GM18907 (cell line): ENCODE data around the gene LRPPRC.

Experiments used
- ATAC-seq: cut with Tn5 transposase; IDR thresholded peaks from one replicate; pipeline ENCODE4 v1.9.1; 2021; ENCODE audit warnings: mild to moderate bottlenecking, moderate library complexity; ENCODE audit not compliant: unreplicated experiment

Gene LRPPRC

DNA sequence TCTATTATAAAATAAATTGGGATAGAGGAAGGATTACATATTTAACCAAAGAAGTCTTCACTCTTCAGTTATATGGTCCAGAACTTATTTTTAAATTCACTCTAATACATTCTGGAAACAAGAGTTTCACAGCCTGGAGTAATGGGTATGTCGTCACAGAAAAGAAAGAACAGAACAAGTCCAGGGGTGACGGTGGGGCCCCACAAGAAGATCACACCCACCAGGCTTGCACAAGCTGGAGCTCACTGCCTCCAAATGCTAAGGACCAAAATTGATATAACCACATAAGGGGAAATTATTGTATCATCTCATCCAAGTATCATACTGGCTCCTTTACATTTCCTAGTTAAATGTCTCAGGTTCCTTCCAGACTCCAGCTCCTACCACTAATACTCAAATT, 11.3 kb downstream of the LRPPRC start:
- ATAC-seq: no peak

- no peak for ATAC-seq
Observed at GRCh38 chr2:43980902-43981301, 14.9 kb downstream of the LRPPRC start.

- ATAC-seq: no peak
Observed at GRCh38 chr2:43977677-43978375, 18.0 kb downstream of the LRPPRC start.

- ATAC-seq: no peak
Observed at GRCh38 chr2:43960921-43961320, 34.9 kb downstream of the LRPPRC start.

- no peak for ATAC-seq
Observed at GRCh38 chr2:43958397-43959275, 37.2 kb downstream of the LRPPRC start.

DNA sequence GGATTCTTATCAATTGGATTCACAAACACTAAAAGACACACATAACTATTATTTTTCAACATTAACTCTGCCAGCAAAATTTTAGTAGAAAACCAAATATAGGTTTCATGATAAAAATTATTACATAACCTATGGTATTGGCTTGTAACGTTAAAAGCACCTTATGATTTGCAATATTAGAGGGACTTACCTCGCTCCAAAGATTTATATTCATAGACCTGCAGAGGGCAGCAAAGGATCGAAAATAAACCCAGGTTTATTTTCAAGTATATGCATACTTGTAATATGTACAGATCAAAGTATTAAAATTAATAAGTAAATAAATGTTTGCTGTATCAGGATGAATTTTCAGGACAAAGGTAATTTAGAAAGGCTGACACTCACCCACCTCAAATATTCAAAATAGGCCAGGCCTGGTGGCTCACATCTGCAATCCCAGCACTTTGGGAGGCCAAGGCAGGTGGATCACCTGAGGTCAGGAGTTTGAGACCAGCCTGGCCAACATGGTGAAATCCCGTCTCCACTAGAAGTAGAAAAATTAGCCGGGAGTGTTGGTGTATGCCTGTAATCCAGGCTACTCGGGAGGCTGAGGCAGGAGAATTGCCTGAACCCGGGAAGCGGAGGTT, 45.3 kb downstream of the LRPPRC start:
- ATAC-seq: no peak

DNA sequence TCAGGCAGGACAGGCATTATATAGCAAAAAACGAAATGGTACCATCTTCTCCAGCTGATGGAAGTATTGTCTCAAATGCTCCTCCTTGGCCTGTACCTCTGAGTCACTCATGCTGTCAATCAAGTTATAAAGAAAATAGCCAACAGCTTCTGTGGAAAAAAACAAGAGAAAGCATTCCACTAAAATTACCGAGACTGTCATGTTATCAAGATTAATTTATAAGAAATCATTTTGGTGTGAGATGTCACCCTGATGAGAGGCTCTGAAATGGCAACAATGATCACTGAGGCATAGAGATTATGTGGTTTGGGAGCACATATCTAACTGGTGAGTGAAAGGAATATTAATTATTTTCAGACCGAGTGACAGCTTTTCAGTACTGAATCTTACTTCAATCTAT, 47.4 kb downstream of the LRPPRC start:
- ATAC-seq: no peak

- ATAC-seq: no peak
Observed at GRCh38 chr2:43946685-43947084, 49.1 kb downstream of the LRPPRC start.

DNA sequence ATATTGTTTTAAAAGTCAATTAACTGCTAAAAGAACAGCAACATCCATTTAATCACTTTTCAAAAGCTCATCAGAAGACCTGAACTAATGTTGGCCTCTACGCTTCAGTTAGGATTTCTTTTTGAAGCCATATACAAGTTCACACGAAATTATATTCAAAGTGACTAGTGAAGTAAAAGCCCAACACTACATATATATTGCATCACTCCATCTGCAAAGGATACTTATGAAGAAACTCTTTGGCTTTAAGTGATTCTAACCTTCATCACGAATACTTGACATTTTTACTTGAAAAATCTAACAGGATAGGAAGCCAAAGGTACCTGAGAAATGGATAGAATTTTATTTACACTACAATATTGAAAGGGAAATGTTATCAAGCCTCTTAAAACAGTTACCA, 50.4 kb downstream of the LRPPRC start:
- ATAC-seq: no peak

DNA sequence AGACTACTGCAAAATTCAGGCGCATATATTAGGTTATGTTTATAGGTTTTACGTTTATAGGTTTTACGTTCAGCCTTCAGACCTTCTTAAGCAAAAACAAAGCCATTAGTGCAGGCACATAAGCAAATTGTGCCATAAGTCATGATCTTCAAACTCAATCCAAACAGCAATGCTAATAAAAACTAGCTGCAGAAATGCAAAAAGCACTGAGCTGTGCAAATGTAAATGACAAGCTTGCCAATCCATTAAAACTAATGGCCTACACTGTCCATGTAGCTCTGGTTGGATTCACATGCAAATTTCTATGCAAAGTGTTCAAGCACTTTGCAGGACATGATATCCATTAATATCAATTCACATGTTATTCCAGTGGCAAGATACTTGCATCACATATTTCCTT, 50.9 kb downstream of the LRPPRC start:
- no peak for ATAC-seq

- no peak for ATAC-seq
Observed at GRCh38 chr2:43943809-43944452, 51.9 kb downstream of the LRPPRC start.

- ATAC-seq: no peak
Observed at GRCh38 chr2:43943323-43943722, 52.5 kb downstream of the LRPPRC start.

GRCh38 chr2:43942881-43943280, 52.9 kb downstream of the LRPPRC start:
- no peak for ATAC-seq

- no peak for ATAC-seq
Observed at GRCh38 chr2:43941966-43942365, 53.8 kb downstream of the LRPPRC start.

GRCh38 chr2:43941359-43941758, 54.4 kb downstream of the LRPPRC start:
- ATAC-seq: no peak

DNA sequence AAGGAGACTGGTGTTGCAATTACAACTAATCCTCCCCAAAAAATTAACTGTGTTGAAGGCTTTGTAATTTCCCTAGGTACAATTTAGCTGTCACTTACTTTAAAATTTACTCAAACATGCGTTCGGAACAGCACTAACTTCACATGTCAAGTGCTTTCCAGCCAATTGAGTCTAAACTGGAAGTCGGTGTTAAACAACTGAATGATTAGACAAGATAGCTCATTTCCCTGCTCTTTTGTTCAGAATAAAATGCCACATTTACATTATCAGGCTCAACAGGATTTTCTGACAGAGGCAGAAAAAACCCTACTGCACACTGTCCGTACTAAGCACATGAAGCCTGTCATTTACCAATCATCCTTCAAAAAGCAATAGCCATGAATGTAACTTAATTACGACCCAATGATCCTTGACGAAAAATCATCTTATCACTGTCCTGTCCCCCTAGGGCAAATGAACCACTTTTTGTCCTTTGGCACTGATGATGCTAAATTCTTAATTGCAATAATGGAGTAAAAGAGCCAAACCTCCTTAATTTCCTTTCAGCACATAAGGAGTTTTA, 56.0 kb downstream of the LRPPRC start:
- ATAC-seq: no peak

DNA sequence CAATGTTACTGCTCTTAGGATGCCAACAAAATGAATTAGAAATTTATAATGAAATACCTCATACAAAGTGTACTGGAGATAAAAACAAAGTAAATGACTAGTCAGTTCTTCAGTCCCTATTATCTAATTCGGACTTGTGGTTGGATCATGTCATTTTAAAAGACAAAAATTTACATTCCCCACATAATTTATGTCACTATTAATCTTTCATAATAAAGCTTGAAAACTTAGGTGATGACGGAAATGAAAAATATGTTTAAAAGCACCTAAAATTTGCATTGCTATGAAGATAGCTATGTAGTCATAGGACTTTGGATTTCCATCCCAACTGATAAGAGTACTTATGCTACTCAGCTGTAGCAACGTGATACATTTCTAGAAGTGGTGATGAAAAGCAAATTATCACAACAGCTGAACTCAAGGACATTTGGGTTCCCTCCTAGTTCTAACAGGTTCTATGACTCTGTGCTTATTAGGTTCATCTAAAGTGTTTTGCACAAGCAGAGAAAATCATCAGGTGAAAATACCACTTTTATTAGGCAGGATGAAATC, 58.4 kb downstream of the LRPPRC start:
- no peak for ATAC-seq

DNA sequence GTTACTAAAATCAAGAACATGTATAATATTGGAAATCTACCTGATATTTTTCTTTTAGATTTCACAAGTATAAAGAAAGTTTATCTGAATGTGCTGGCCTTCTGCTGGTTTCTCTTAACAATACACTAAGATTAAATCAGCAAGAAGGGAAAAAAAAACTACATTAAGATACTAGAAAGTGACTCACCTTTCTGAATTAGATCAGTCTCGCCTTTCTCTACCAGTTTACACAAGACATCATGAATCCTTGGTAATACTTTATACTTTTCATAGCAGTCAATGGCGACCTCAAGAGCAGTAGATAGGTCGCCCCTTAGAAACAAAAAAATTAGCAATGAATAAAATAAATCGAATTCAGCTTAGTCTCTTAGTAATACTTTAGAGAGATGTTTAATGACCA, 61.2 kb downstream of the LRPPRC start:
- ATAC-seq: no peak

- no peak for ATAC-seq
Observed at GRCh38 chr2:43931293-43931692, 64.5 kb downstream of the LRPPRC start.

DNA sequence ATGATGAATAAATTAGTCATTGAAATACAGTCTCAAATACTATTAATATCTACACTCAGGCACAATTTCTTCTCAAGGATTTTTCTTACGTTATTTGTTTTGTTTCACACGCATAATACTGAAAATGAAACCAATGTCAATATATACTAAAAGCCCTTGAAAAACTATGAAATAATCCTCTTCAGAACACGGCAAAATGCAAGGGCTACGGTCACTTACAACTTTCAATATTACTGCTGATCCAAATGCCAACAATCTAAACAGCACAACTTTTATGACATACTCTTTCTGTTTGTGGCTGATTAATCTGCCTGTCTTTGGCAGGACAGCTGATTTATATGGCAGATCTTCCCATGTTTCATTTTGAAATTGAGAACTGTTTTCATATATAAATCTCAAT, 68.3 kb downstream of the LRPPRC start:
- no peak for ATAC-seq

- no peak for ATAC-seq
Observed at GRCh38 chr2:43925431-43925830, 70.4 kb downstream of the LRPPRC start.
